ENCODE measurements around the gene TTC34.

DNA sequence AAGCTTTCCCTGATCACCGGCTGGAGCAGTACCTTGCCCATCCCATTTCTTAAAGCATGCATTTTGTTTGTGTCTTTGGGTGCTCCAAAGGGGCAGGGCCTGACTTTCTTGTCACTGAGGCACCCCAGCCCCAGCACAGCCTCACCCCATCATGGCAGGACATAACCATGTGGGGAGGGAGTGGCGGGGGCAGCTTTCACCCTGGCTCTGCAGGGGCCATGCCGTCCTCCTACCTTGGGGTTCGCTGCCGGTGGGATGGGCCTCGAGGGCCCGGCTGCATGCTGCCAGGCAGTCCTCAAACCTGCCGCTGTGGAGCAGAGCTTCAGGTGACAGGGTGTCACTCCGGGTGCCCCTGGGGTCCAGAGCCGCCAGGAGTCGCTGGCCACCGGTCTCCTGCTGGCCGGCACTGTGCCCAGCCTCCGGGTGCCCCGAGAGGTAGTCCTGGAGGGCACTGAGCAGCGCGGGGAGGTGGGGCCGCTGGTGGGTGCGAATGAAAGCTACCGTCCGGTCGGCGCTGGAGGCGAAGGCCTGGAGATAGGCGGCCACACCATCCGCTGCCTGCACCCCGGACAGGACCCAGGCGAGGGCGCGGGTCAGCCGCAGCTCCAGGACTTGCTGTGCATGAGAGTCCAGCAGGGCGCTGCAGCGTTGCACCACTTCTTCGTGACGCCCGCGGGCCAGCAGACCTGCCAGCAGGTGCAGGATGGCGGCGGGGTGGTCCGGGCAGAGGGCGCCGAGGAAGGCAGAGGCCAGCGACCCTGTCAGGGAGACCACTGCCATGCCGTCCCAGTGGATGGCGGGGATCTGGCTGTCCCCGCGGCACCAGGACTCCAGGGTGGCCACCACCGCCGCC is 1.5 kb downstream of the TTC34 start:
- TF ChIP-seq TAF1 (IDR thresholded peaks at IDR 0.05; ENCODE audit: borderline replicate concordance, low read depth, low read length) (no peak), POLR2AphosphoS5 (IDR thresholded peaks at IDR 0.05; ENCODE audit: low read depth, low read length) (no peak)

Data from GM12892 (cell line).